Left renal cortex interstitium (tissue), 4 donors: Measurements from ENCODE around the gene SREK1IP1. TPM values are rescaled to one million over a fixed set of nuclear protein-coding genes. Genes with fewer than 3 reads are reported as not detected.

Source experiments
- DNase-seq, 4 donors: peaks; one replicate each; pipeline ENCODE4 v3.0.0-alpha.2; 2013; ENCODE audit warnings: low read depth in 4 of 4, low spot score in 2 of 4, missing footprints in 1 of 4
- polyA plus RNA-seq, 4 donors: library from polyadenylated mRNA; unstranded; fragments of 120-200 nt; gene quantifications; one replicate each; pipeline ENCODE4 v1.2.1, GENCODE V29; 2013; ENCODE audit not compliant: insufficient read length in 4 of 4

Gene SREK1IP1
- polyA plus RNA-seq, 4 donors, result 21.4 to 22.9 (median 21.9) TPM

DNA sequence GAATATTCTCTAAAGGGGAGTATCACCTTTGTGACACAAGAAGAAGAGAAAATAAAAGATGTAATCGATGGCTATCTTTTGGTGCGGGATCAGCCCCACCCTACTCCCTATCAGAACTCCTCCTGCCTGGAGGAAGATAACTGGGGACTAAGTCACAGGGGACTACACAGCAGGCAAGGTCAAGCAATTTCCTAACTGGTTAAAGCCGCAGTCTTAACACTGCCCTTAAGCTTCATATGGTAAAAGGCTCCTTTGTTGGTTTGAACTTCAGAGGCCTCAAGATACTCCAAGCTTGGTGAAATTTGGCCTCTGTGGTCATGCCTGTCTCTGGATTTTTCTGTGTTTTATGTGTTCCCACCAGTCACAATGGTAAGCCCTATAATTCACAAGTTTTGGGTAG lies 79.5 kb downstream of the SREK1IP1 start:
- no peak for DNase-seq

GRCh38 chr5:64688391-64688790 lies 80.1 kb downstream of the SREK1IP1 start:
- no peak for DNase-seq

DNA sequence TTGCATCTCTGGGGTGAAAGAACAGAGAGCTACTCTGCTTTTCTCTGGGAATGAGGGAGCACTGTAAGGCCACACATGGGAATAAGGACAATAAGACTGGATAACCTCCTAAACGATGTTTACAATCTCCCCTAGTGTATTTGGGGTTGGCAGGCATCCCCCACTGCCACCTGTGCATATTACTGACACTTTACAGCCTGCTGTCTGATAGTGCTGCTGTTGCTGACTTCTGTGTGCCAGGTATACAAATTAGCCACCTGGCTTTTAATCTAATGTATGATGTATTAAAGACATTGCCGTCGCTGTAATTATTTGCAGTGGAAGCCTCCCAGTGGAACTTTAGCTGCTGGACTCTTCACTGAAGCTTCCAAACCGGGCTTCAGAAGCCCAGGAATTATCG lies 82.6 kb downstream of the SREK1IP1 start:
- DNase-seq, result no peak

GRCh38 chr5:64682608-64683007 lies 85.9 kb downstream of the SREK1IP1 start:
- no peak for DNase-seq

- no peak for DNase-seq
These were observed 88.2 kb downstream of the SREK1IP1 start for GRCh38 chr5:64680289-64680688.

GRCh38 chr5:64678374-64678773 lies 90.1 kb downstream of the SREK1IP1 start:
- no peak for DNase-seq

- DNase-seq, result no peak
These were observed 96.8 kb downstream of the SREK1IP1 start for GRCh38 chr5:64671678-64672077.

GRCh38 chr5:64670277-64670676 lies 98.2 kb downstream of the SREK1IP1 start:
- DNase-seq, result no peak

Other genes starting within 250 kb of the SREK1IP1 start
- not detected for gene SHISAL2B, start 78.2 kb downstream of the SREK1IP1 start, polyA plus RNA-seq
- 10 to 100 TPM; 34.6 to 44.5 (median 37.2) TPM for gene CWC27, start 239 bp upstream of the SREK1IP1 start, polyA plus RNA-seq